ENCODE results near the gene ZCRB1. TPM values are rescaled to one million over a fixed set of nuclear protein-coding genes. Genes with fewer than 3 reads are reported as not detected.
A peak's percentile ranks its signal among the peaks of the same experiment; 100 is the strongest.

Gene ZCRB1
- total RNA-seq, 1 donor from 2014 or later = 57.5 TPM

DNA sequence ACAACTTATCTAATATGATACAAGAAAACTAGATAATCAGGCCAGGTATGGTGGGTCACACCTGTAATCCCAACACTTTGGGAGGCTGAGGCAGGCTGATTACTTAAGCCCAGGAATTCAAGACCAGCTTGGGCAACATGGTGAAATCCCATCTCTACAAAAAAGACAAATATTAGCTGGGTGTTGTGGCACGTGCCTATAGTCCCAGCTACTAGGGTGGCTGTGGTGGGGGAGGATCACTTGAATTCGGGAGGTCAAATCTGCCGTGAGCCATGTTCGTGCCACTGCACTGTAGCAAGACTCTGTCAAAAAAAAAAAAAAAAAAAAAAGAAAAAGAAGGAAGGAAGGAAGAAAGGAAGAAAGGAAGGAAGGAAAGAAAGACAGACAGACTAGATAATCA is 27.0 kb downstream of the ZCRB1 start:
- peaks cover 9% of the 10 kb centered on the region for H3K4me1 Mint-ChIP-seq (ENCODE audit: low read depth)
- H3K36me3 Mint-ChIP-seq (ENCODE audit: low read depth) = no peaks in the 10 kb centered on the region
- no peak overlapping the region for H3K4me3 Mint-ChIP-seq (ENCODE audit: unreplicated experiment)
- H3K27me3 Mint-ChIP-seq (ENCODE audit: low read depth) = no peaks in the 10 kb centered on the region
- H3K27ac Mint-ChIP-seq (ENCODE audit: unreplicated experiment) = no peak overlapping the region
- DNase-seq (ENCODE audit: low spot score) = no peak
- TF ChIP-seq CTCF (IDR thresholded peaks at IDR 0.05) = no peak
- H3K9me3 Mint-ChIP-seq (ENCODE audit: low read depth) = no peaks in the 10 kb centered on the region

DNA sequence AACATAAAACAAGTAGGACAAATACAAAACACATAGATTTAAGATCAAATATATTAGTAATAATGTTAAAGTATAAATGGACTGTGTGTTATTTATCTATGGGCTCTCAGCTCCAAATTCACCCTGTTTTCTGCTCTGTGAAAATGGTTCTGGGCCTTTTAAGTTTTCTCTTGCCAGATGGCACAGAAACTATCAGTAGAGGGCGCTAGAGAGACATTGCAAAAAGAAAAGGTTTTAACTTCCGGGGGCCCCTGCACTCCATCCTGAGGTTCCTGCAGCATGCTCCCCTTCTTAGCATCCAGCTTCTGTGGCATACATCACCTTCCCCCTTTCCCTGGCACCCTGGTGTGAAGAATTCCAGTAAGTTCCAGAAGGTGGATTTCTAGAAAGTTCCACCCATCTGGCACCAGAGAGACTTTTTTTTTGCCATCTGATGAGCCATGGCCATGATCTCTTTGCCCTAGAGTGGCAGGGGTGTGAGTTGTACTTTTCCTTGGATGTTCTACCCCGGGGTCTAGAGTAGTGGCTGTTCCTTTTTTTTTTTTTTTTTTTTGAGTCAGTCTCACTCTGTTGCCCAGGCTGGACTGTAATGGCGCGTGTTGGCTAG is 29.3 kb downstream of the ZCRB1 start:
- no peaks in the 10 kb centered on the region for H3K36me3 Mint-ChIP-seq (ENCODE audit: low read depth)
- H3K27ac Mint-ChIP-seq (ENCODE audit: unreplicated experiment) = no peak overlapping the region
- TF ChIP-seq CTCF (IDR thresholded peaks at IDR 0.05) = peak; percentile 72
- DNase-seq (ENCODE audit: low spot score) = no peak
- H3K9me3 Mint-ChIP-seq (ENCODE audit: low read depth) = no peaks in the 10 kb centered on the region
- H3K4me1 Mint-ChIP-seq (ENCODE audit: low read depth) = peaks cover 9% of the 10 kb centered on the region
- no peaks in the 10 kb centered on the region for H3K27me3 Mint-ChIP-seq (ENCODE audit: low read depth)
- no peak overlapping the region for H3K4me3 Mint-ChIP-seq (ENCODE audit: unreplicated experiment)

DNA sequence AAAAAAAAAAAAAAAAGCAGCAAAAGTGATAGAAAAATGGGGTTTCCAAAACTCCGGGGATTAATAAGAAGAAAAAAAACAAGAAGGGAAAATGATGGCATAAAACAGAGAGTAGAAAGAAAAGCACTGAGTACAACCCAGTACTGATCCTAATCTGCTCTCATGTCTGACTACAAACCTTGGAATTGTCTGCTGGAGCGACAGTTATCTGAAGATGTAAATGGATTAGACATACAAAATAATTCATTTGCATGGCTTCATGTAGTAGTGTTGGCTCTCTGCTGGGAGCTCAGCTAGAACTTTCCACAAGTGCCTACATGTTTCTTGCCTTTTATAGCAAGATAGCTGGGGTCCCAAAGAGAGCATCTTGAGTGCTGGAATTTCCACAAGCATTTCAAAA is 34.2 kb downstream of the ZCRB1 start:
- Mint-ChIP-seq H3K27ac (ENCODE audit: unreplicated experiment) (no peak overlapping the region), H3K9me3 (ENCODE audit: low read depth) (no peaks in the 10 kb centered on the region), H3K4me1 (ENCODE audit: low read depth) (no peaks in the 10 kb centered on the region), H3K4me3 (ENCODE audit: unreplicated experiment) (no peak overlapping the region), H3K27me3 (ENCODE audit: low read depth) (no peaks in the 10 kb centered on the region), H3K36me3 (ENCODE audit: low read depth) (no peaks in the 10 kb centered on the region)
- no peak for TF ChIP-seq CTCF (IDR thresholded peaks at IDR 0.05)
- DNase-seq (ENCODE audit: low spot score) = no peak

DNA sequence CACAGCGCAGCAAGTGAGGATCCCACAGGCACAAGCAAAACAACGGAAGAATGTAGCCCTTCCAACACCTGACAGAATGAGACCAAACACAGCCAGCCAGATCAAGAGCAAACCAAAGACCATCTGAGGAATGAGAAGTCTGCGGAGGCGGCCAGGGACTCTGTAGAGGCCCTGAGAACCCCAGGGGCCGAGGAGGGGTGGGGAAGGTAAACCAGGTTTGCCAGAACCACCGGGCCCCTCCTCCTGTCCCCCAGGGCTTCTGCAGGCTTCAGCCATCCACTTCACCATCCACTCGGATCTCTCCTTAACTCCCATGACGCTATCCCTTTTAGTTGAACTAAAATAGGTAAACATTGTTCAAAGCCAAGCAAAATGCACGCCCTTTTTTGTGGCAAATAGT is 37.4 kb downstream of the ZCRB1 start:
- no peak for TF ChIP-seq CTCF (IDR thresholded peaks at IDR 0.05)
- no peaks in the 10 kb centered on the region for H3K9me3 Mint-ChIP-seq (ENCODE audit: low read depth)
- DNase-seq (ENCODE audit: low spot score) = no peak
- H3K36me3 Mint-ChIP-seq (ENCODE audit: low read depth) = no peaks in the 10 kb centered on the region
- H3K27me3 Mint-ChIP-seq (ENCODE audit: low read depth) = no peaks in the 10 kb centered on the region
- H3K27ac Mint-ChIP-seq (ENCODE audit: unreplicated experiment) = no peak overlapping the region
- peaks cover 6% of the 10 kb centered on the region for H3K4me1 Mint-ChIP-seq (ENCODE audit: low read depth)
- no peak overlapping the region for H3K4me3 Mint-ChIP-seq (ENCODE audit: unreplicated experiment)

DNA sequence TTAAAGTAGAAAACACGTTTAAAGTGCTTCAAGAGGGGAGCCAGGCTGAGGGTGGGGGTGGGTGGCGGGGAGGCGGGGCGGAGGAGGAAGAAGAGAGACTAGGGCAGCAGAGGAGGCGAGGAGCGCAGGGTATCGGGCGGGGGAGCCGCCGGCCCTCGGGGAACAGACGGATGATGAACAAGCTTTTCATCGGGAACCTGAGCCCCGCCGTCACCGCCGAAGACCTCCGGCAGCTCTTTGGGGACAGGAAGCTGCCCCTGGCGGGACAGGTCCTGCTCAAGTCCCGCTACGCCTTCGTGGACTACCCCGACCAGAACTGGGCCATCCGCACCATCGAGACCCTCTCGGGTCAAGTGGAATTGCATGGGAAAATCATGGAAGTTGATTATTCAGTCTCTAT is 39.2 kb downstream of the ZCRB1 start:
- Mint-ChIP-seq H3K27ac (ENCODE audit: unreplicated experiment) (no peak overlapping the region), H3K27me3 (ENCODE audit: low read depth) (no peaks in the 10 kb centered on the region), H3K9me3 (ENCODE audit: low read depth) (no peaks in the 10 kb centered on the region), H3K4me3 (ENCODE audit: unreplicated experiment) (no peak overlapping the region), H3K4me1 (ENCODE audit: low read depth) (peaks cover 6% of the 10 kb centered on the region), H3K36me3 (ENCODE audit: low read depth) (no peaks in the 10 kb centered on the region)
- no peak for DNase-seq (ENCODE audit: low spot score)
- TF ChIP-seq CTCF (IDR thresholded peaks at IDR 0.05) = no peak

Data from chondrocyte (in vitro differentiated cells).